ENCODE data around the gene TMEM255B. TPM values are rescaled to one million over a fixed set of nuclear protein-coding genes. Genes with fewer than 3 reads are reported as not detected.

TMEM255B gene
- total and polyA plus RNA-seq, 9 of the 15 experiments (the other 6 are each of a cell fraction or from before 2014, with no cell fraction given) = 0.01 to 0.75 (median 0.23) TPM

- H3K9ac ChIP-seq (ENCODE audit: insufficient read depth in 1 of 2, low read depth in 2 of 2, low read length in 2 of 2) = no peak overlapping the region
- no peaks in the 10 kb centered on the region for H3K36me3 ChIP-seq (ENCODE audit: control insufficient read depth, insufficient read depth, low read length)
- H3K9me1 ChIP-seq (ENCODE audit: control insufficient read depth, insufficient read depth, low read length) = no peaks in the 10 kb centered on the region
- H3K4me2 ChIP-seq (ENCODE audit: insufficient read depth, low read length) = no peak overlapping the region
- H2AFZ ChIP-seq (ENCODE audit: low read depth, low read length) = no peak overlapping the region
- peaks cover 0 to 27% of the 10 kb centered on the region in 2 experiments; a peak in 2 of 5 replicates for H3K4me1 ChIP-seq (replicated peaks in 1 of 2; ENCODE audit: control insufficient read depth in 2 of 2, insufficient read depth in 2 of 2, low read length in 2 of 2)
- peaks cover 6% of the 10 kb centered on the region; the same call in 1 of the 2 replicates for H3K9me3 ChIP-seq (replicated peaks; ENCODE audit: control insufficient read depth, insufficient read depth, low read depth, low read length)
- ChIA-PET CTCF (ENCODE audit: low intra/inter-chr PET ratio) (no interaction called here), POLR2A (no interaction called here)
- H4K20me1 ChIP-seq (replicated peaks; ENCODE audit: control insufficient read depth, insufficient read depth, low read length) = no peaks in the 10 kb centered on the region
- FAIRE-seq (no peak), ATAC-seq (no peak), DNase-seq (ENCODE audit: extremely low read depth in 1 of 4, low spot score in 3 of 4) (no peak)
- no peaks in the 10 kb centered on the region for H3K79me2 ChIP-seq (ENCODE audit: control insufficient read depth, insufficient read depth, low read length)
- in situ Hi-C loops (cut with MboI) (no loop called here), intact Hi-C loops (cut with micrococcal nuclease) (no loop called here)
- TF ChIP-seq LARP7 (IDR thresholded peaks at IDR 0.05) = no peak
- TF ChIP-seq NUFIP1 (IDR thresholded peaks at IDR 0.05; ENCODE audit: partially characterized antibody) = no peak
- no peak for TF ChIP-seq DIDO1 (tag; IDR thresholded peaks at IDR 0.05; ENCODE audit: low read depth)
- TF ChIP-seq TRIM24 (IDR thresholded peaks at IDR 0.05) = no peak
- TF ChIP-seq XRCC3 (IDR thresholded peaks at IDR 0.05) = no peak
- TF ChIP-seq ZBTB1 (CRISPR knock-in tag; IDR thresholded peaks at IDR 0.05; ENCODE audit: borderline replicate concordance, low read depth) = no peak
- TF ChIP-seq CBX5 (IDR thresholded peaks at IDR 0.05; ENCODE audit: borderline replicate concordance, low read depth) = no peak
- no peak for TF ChIP-seq PHTF2 (CRISPR knock-in tag; IDR thresholded peaks at IDR 0.05)
- no peak for TF ChIP-seq DDX20 (tag; IDR thresholded peaks at IDR 0.05; ENCODE audit: low read depth)
- no peak for TF ChIP-seq KLF16 (IDR thresholded peaks at IDR 0.05)
- no peak for TF ChIP-seq HNRNPK (IDR thresholded peaks at IDR 0.05; ENCODE audit: low read depth, low read length, poor library complexity, severe bottlenecking)
- no peak for TF ChIP-seq ZNF77 (CRISPR knock-in tag; IDR thresholded peaks at IDR 0.05)
- WGBS (ENCODE audit: insufficient coverage, low coverage, missing lambda C conversion rate) = 13% methylated on average over 11 of the region's 30 CpGs
- H3K27ac ChIP-seq (ENCODE audit: extremely low read depth, low read depth, low read length) = no peak overlapping the region
- no TSS peak for BruUV-seq (replicated peaks)
- H3K4me3 ChIP-seq = no peak overlapping the region
- peaks cover 0 to 11% of the 10 kb centered on the region in 2 experiments; a peak in 2 of 5 replicates for H3K27me3 ChIP-seq (ENCODE audit: control insufficient read depth in 2 of 2, insufficient read depth in 2 of 2, low read length in 2 of 2)
Observed at GRCh38 chr13:113813070-113813748, 54.2 kb downstream of the TMEM255B start.
